CD4-positive, alpha-beta T cell (primary cell): ENCODE measurements around the gene NOVA1. TPM values are rescaled to one million over a fixed set of nuclear protein-coding genes. Genes with fewer than 3 reads are reported as not detected.

Experiments used
- ATAC-seq: fragments of 200-7000 bp; cut with Tn5 transposase; one replicate; pipeline ENCODE4 v1.10.0; 2022; ENCODE audit warnings: mild to moderate bottlenecking; ENCODE audit not compliant: poor library complexity
- CTCF ChIA-PET: fragments of 350-600 bp; sonication (Branson Sonifier 250); formaldehyde crosslinking; loops from one replicate; lab custom pipeline; 2021; ENCODE audit warnings: antibody characterized with exemption, inconsistent platforms; lab: Charles Lee
- POLR2A ChIA-PET: fragments of 350-600 bp; sonication (Branson Sonifier 250); formaldehyde crosslinking; loops from one replicate; lab custom pipeline; 2021; ENCODE audit warnings: antibody characterized with exemption, inconsistent platforms; lab: Charles Lee
- DNase-seq, 14 experiments: peaks; one replicate each; pipeline ENCODE4 v3.0.0-alpha.2; 2013 to 2020; ENCODE audit warnings: mixed read lengths in 2 of 14
- H3K27ac ChIP-seq, 2 donors: one replicate each; pipeline versions ENCODE4 v1.5.1 to v1.7.0; 2013; ENCODE audit warnings: low read length in 2 of 2, low read depth in 1 of 2, mild to moderate bottlenecking in 1 of 2
- H3K27me3 ChIP-seq, 2 experiments: 1 replicate in 1 of 2; 2 replicates in 1 of 2; pipeline versions ENCODE4 v1.6.1 to v1.7.0; 2013; ENCODE audit warnings: low read length in 2 of 2, control low read depth in 1 of 2, mild to moderate bottlenecking in 1 of 2, moderate library complexity in 1 of 2; ENCODE audit not compliant: insufficient read depth in 2 of 2, control insufficient read depth in 1 of 2
- H3K36me3 ChIP-seq: one replicate; pipeline ENCODE4 v1.6.1; 2013; ENCODE audit warnings: low read length, control low read depth; ENCODE audit not compliant: insufficient read depth
- H3K4me1 ChIP-seq: one replicate; pipeline ENCODE4 v1.6.1; 2013; ENCODE audit warnings: low read length, control low read depth; ENCODE audit not compliant: insufficient read depth
- H3K4me3 ChIP-seq: one replicate; pipeline ENCODE4 v1.5.1; 2013; ENCODE audit warnings: mild to moderate bottlenecking, low read length, moderate library complexity
- H3K9me3 ChIP-seq, 2 experiments: 1 replicate in 1 of 2; 2 replicates in 1 of 2; pipeline versions ENCODE4 v1.6.1 to v1.7.0; 2013; ENCODE audit warnings: low read length in 2 of 2, mild to moderate bottlenecking in 2 of 2, control low read depth in 1 of 2, moderate library complexity in 1 of 2; ENCODE audit not compliant: control insufficient read depth in 1 of 2, insufficient read depth in 1 of 2
- H3K27ac Mint-ChIP-seq: one replicate; pipeline ENCODE4 v1.8.0; 2020; ENCODE audit warnings: mixed read lengths
- H3K27me3 Mint-ChIP-seq: one replicate; pipeline ENCODE4 v1.8.0; 2021; ENCODE audit warnings: mixed read lengths
- H3K36me3 Mint-ChIP-seq: one replicate; pipeline ENCODE4 v1.8.0; 2021; ENCODE audit warnings: low read depth, mixed read lengths
- H3K4me1 Mint-ChIP-seq: one replicate; pipeline ENCODE4 v1.8.0; 2021; ENCODE audit warnings: low read depth, mixed read lengths
- H3K4me3 Mint-ChIP-seq: one replicate; pipeline ENCODE4 v1.8.0; 2020; ENCODE audit warnings: mild to moderate bottlenecking, mixed read lengths
- H3K9me3 Mint-ChIP-seq: one replicate; pipeline ENCODE4 v1.8.0; 2020; ENCODE audit warnings: mixed read lengths
- intact Hi-C, 2 experiments: fragments of 100-400 bp; cut with DNase I in 1 of 2; cut with micrococcal nuclease in 1 of 2; formaldehyde crosslinking; loops; one replicate each; pipeline versions ENCODE4 v1.15.1 to v1.9.0; 2023 to 2025; cut with DNase I, micrococcal nuclease
- total RNA-seq, 174 experiments: library from RNA in 2 of 174; stranded (reverse) in 2 of 174; gene quantifications; one replicate each; pipeline ENCODE4 v1.2.3 and lab custom pipeline; 2021 to 2026
- TF ChIP-seq, protein P1 (sequence below): fragments of 200-600 bp; IDR thresholded peaks from one replicate; pipeline ENCODE4 v1.8.0; 2022; ENCODE audit warnings: antibody characterized with exemption, mild to moderate bottlenecking

Gene NOVA1
- total RNA-seq, 2 experiments from 2014 or later: 0.14 TPM; not detected in 1

DNA sequence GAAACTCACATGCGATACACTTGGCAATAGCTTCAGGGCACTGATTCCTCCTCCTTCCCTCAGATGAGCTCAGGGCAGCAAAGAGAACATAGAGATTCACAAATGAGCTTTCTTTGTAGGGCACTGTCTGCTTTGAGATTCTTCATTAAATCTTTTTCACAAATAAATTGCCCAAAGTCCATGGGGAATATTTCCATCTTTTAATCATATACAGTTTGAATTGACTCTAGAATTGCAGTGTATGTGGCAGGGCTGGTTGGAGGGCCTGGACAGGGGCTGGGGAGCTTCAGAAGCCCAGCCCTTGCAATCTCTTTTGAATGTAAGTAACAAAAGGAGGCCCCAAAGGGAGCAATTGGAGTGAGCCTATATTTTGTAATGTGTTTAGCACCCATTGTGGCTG lies 197.5 kb downstream of the NOVA1 start:
- TF ChIP-seq, protein P1, sequence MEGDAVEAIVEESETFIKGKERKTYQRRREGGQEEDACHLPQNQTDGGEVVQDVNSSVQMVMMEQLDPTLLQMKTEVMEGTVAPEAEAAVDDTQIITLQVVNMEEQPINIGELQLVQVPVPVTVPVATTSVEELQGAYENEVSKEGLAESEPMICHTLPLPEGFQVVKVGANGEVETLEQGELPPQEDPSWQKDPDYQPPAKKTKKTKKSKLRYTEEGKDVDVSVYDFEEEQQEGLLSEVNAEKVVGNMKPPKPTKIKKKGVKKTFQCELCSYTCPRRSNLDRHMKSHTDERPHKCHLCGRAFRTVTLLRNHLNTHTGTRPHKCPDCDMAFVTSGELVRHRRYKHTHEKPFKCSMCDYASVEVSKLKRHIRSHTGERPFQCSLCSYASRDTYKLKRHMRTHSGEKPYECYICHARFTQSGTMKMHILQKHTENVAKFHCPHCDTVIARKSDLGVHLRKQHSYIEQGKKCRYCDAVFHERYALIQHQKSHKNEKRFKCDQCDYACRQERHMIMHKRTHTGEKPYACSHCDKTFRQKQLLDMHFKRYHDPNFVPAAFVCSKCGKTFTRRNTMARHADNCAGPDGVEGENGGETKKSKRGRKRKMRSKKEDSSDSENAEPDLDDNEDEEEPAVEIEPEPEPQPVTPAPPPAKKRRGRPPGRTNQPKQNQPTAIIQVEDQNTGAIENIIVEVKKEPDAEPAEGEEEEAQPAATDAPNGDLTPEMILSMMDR: no peak
- no peaks in the 10 kb centered on the region for H3K36me3 ChIP-seq
- H3K27me3 ChIP-seq: no peaks in the 10 kb centered on the region
- DNase-seq (no peak), ATAC-seq (no peak)
- intact Hi-C loops: no loop called here
- Mint-ChIP-seq H3K36me3 (no peaks in the 10 kb centered on the region), H3K4me3 (no peak overlapping the region), H3K9me3 (peaks cover 28% of the 10 kb centered on the region), H3K27me3 (no peaks in the 10 kb centered on the region), H3K27ac (no peak overlapping the region), H3K4me1 (no peaks in the 10 kb centered on the region)
- peaks cover 4 to 7% of the 10 kb centered on the region in 2 experiments for H3K9me3 ChIP-seq
- ChIA-PET CTCF (no interaction called here), POLR2A (no interaction called here)
- no peak overlapping the region for H3K27ac ChIP-seq
- no peaks in the 10 kb centered on the region for H3K4me1 ChIP-seq
- H3K4me3 ChIP-seq: no peak overlapping the region

DNA sequence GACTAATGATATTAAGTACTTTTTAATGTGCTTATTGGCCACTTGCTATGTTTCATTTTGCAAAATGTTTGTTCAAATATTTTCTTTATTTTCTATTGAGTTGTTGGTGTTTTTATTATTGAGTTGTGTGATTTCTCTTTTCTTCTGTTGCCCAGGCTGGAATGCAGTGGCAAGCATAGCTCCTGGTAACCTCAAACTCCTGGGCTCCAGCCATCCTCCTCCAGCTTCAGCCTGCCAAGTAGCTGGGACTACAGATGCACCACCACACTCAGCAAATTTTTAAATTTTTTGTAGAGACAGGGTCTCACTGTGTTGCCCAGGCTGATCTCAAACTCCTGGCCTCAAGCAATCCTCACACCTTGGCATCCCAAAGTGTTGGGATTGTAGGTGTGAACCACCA lies 199.2 kb downstream of the NOVA1 start:
- ChIA-PET POLR2A (no interaction called here), CTCF (no interaction called here)
- H3K9me3 ChIP-seq: peaks cover under 1 to 4% of the 10 kb centered on the region in 2 experiments
- ATAC-seq: no peak
- no peaks in the 10 kb centered on the region for H3K4me1 ChIP-seq
- Mint-ChIP-seq H3K4me1 (no peaks in the 10 kb centered on the region), H3K27ac (no peak overlapping the region), H3K36me3 (no peaks in the 10 kb centered on the region), H3K4me3 (no peak overlapping the region), H3K27me3 (no peaks in the 10 kb centered on the region), H3K9me3 (peaks cover 18% of the 10 kb centered on the region)
- no peaks in the 10 kb centered on the region for H3K36me3 ChIP-seq
- DNase-seq: no peak
- no peaks in the 10 kb centered on the region for H3K27me3 ChIP-seq
- intact Hi-C loops: no loop called here
- no peak overlapping the region for H3K4me3 ChIP-seq
- no peak overlapping the region for H3K27ac ChIP-seq
- TF ChIP-seq, protein P1: no peak
